Osteocyte (in vitro differentiated cells): ENCODE data around the gene DOCK3. TPM values are rescaled to one million over a fixed set of nuclear protein-coding genes. Genes with fewer than 3 reads are reported as not detected.
"Not testable (repeated sequence)": the region's sequence is repeated elsewhere in the genome, so short reads cannot be mapped to it uniquely, and the experiment has no call there.

Experiments
- DNase-seq: peaks from one replicate; pipeline ENCODE4 v3.0.0; 2021; ENCODE audit warnings: mixed read lengths; ENCODE audit not compliant: unreplicated experiment; ENCODE audit errors: extremely low spot score
- H3K27ac Mint-ChIP-seq: one replicate; pipeline ENCODE4 v1.8.0; 2021; ENCODE audit warnings: mild to moderate bottlenecking, mixed read lengths; ENCODE audit not compliant: unreplicated experiment
- H3K27me3 Mint-ChIP-seq: one replicate; pipeline ENCODE4 v1.8.0; 2021; ENCODE audit warnings: mixed read lengths; ENCODE audit not compliant: unreplicated experiment
- H3K36me3 Mint-ChIP-seq: one replicate; pipeline ENCODE4 v1.8.0; 2021; ENCODE audit warnings: mixed read lengths; ENCODE audit not compliant: unreplicated experiment
- H3K4me1 Mint-ChIP-seq: one replicate; pipeline ENCODE4 v1.8.0; 2021; ENCODE audit warnings: mixed read lengths; ENCODE audit not compliant: unreplicated experiment
- H3K4me3 Mint-ChIP-seq: one replicate; pipeline ENCODE4 v1.8.0; 2021; ENCODE audit warnings: mild to moderate bottlenecking, moderate library complexity, mixed read lengths; ENCODE audit not compliant: unreplicated experiment
- H3K9me3 Mint-ChIP-seq: one replicate; pipeline ENCODE4 v1.8.0; 2021; ENCODE audit warnings: mixed read lengths; ENCODE audit not compliant: unreplicated experiment
- CTCF ChIP-seq: fragments of 200-600 bp; sonication (generic); IDR thresholded peaks from 2 replicates; pipeline ENCODE4 v1.5.0; 2021; ENCODE audit warnings: antibody characterized with exemption, mild to moderate bottlenecking, moderate library complexity
- total RNA-seq: library from RNA; stranded (reverse); gene quantifications from 2 replicates; pipeline ENCODE4 v1.2.1, GENCODE V29; 2021

Gene DOCK3
- total RNA-seq, 1 donor from 2014 or later, result 0.24 TPM

DNA sequence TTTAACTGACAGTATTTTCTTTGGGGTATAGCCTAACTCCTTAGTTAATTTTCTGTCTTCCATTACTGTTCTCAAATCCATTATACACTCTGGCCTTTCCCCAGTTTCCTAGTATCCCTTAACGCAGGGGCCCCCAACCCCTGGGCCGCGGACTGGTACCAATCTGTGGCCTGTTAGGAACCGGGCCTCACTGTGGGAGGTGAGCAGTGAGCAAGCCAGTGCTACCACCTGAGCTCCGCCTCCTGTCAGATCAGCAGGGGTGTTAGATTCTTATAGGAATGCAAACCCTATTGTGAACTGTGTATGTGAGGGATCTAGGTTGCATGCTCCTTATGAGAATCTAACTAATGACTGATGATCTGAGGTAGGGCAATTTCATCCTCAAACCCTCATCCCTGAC, 75.1 kb downstream of the DOCK3 start:
- Mint-ChIP-seq H3K27ac (no peak overlapping the region), H3K27me3 (no peaks in the 10 kb centered on the region), H3K4me3 (no peak overlapping the region), H3K9me3 (no peaks in the 10 kb centered on the region), H3K4me1 (no peaks in the 10 kb centered on the region), H3K36me3 (no peaks in the 10 kb centered on the region)
- no peak for DNase-seq
- TF ChIP-seq CTCF, result no peak

GRCh38 chr3:50759015-50759414, 84.3 kb downstream of the DOCK3 start:
- TF ChIP-seq CTCF, result no peak
- H3K27ac Mint-ChIP-seq, result no peak overlapping the region
- no peaks in the 10 kb centered on the region for H3K27me3 Mint-ChIP-seq
- no peaks in the 10 kb centered on the region for H3K9me3 Mint-ChIP-seq
- no peaks in the 10 kb centered on the region for H3K36me3 Mint-ChIP-seq
- H3K4me1 Mint-ChIP-seq, result no peaks in the 10 kb centered on the region
- no peak overlapping the region for H3K4me3 Mint-ChIP-seq
- DNase-seq, result no peak

DNA sequence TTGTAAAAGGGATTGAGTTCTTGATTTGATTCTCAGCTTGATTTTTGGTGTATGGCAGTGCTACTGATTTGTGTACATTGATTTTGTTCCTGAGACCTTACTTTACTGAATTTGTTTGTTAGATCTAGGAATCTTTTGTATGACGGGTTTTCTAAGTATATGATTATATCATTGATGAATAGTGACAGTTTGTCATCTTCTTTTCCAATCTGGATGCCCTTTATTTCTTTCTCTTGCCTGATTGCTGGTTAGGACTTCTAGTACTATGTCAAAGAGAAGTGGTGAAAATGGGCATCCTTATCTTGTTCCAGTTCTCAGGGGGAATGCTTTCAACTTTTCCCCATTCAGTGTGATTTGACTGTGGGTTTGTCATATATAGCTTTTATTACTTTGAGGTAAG, 103.0 kb downstream of the DOCK3 start:
- Mint-ChIP-seq H3K4me3 (no peak overlapping the region), H3K27ac (no peak overlapping the region), H3K27me3 (peaks cover 3% of the 10 kb centered on the region), H3K9me3 (peaks cover 3% of the 10 kb centered on the region), H3K4me1 (no peaks in the 10 kb centered on the region), H3K36me3 (no peaks in the 10 kb centered on the region)
- no peak for DNase-seq
- no peak for TF ChIP-seq CTCF

GRCh38 chr3:50781766-50782165, 107.0 kb downstream of the DOCK3 start:
- not testable (repeated sequence) for H3K27ac Mint-ChIP-seq, H3K4me1 Mint-ChIP-seq, DNase-seq, H3K4me3 Mint-ChIP-seq, H3K36me3 Mint-ChIP-seq, H3K27me3 Mint-ChIP-seq
- peaks cover 26% of the 10 kb centered on the region for H3K9me3 Mint-ChIP-seq

GRCh38 chr3:50786631-50787030, 111.9 kb downstream of the DOCK3 start:
- H3K4me1 Mint-ChIP-seq, result no peaks in the 10 kb centered on the region
- no peaks in the 10 kb centered on the region for H3K27me3 Mint-ChIP-seq
- no peak overlapping the region for H3K27ac Mint-ChIP-seq
- no peaks in the 10 kb centered on the region for H3K36me3 Mint-ChIP-seq
- no peak for DNase-seq
- no peak overlapping the region for H3K4me3 Mint-ChIP-seq
- peaks cover 26% of the 10 kb centered on the region for H3K9me3 Mint-ChIP-seq
- TF ChIP-seq CTCF, result no peak

DNA sequence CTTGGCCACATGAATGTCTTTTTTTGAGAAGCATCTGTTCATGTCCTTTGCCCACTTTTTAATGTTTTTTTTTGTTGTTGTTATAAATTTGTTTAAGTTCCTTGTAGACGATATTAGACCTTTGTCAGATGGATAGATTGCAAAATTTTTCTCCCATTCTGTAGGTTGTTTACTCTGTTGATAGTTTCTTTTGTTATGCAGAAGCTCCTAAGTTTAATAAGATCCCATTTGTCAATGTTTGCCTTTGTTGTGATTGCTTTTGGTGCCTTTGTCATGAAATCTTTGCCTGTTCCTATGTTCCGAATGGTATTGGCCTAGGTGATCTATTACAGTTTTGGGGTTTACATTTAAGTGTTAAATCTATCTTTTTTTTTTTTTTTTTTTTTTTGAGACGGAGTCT, 116.2 kb downstream of the DOCK3 start:
- not testable (repeated sequence) for H3K27me3 Mint-ChIP-seq, H3K27ac Mint-ChIP-seq, DNase-seq, H3K36me3 Mint-ChIP-seq, H3K9me3 Mint-ChIP-seq, H3K4me1 Mint-ChIP-seq, H3K4me3 Mint-ChIP-seq
